BJ (cell line): ENCODE data around the gene GRAMD4. TPM values are rescaled to one million over a fixed set of nuclear protein-coding genes. Genes with fewer than 3 reads are reported as not detected.

Experiments used
- CTCF ChIA-PET: fragments of 350-600 bp; formaldehyde crosslinking; extraction: SDS; loops from one replicate; lab custom pipeline; 2021; ENCODE audit warnings: antibody characterized with exemption, inconsistent platforms; lab: Yijun Ruan, JAX
- POLR2A ChIA-PET: fragments of 300-600 bp; sonication (Branson Sonifier 250); formaldehyde crosslinking; extraction: SDS; loops from one replicate; lab custom pipeline; 2021; ENCODE audit warnings: antibody characterized with exemption; lab: Charles Lee
- DNase-seq: peaks from one replicate; pipeline ENCODE4 v3.0.0-alpha.2; 2011; ENCODE audit warnings: low read depth
- H3K27me3 ChIP-seq: 2 replicates; pipeline ENCODE4 v1.6.0; 2011; ENCODE audit warnings: low read length; ENCODE audit not compliant: control insufficient read depth, insufficient read depth
- H3K36me3 ChIP-seq: 2 replicates; pipeline ENCODE4 v1.5.1; 2011; ENCODE audit warnings: low read length; ENCODE audit not compliant: control insufficient read depth, insufficient read depth
- H3K4me3 ChIP-seq: 2 replicates; pipeline ENCODE4 v1.5.1; 2011; ENCODE audit warnings: low read depth, mild to moderate bottlenecking, control low read depth, low read length
- CTCF ChIP-seq: IDR thresholded peaks from 2 replicates; pipeline ENCODE4 v1.5.1; 2011; ENCODE audit warnings: low read depth, mild to moderate bottlenecking, control low read depth, inconsistent platforms, low read length, moderate library complexity; ENCODE audit not compliant: insufficient read depth
- polyA plus RNA-seq: library from polyadenylated mRNA; depleted of rRNA; stranded (reverse); fragments of >200 nt; gene quantifications from 2 replicates; pipeline ENCODE4 v1.2.3, GENCODE V29; 2011

The GRAMD4 gene
- polyA plus RNA-seq, 1 experiment, result 10.3 TPM

GRCh38 chr22:46691571-46691970, 71.4 kb downstream of the GRAMD4 start:
- Histone ChIP-seq H3K36me3 (peaks cover 43% of the 10 kb centered on the region), H3K27me3 (no peaks in the 10 kb centered on the region), H3K4me3 (no peak overlapping the region)
- no peak for TF ChIP-seq CTCF
- ChIA-PET CTCF (interaction anchor here (0.6 kb wide), 1 partner anchor 1063 kb away, joined by 3 read pairs; no protein-coding TSS in a partner anchor), POLR2A (no interaction called here)
- no peak for DNase-seq

- POLR2A ChIA-PET, result no interaction called here
These were observed 73.6 kb downstream of the GRAMD4 start for GRCh38 chr22:46693634-46694415.

GRCh38 chr22:46694416-46695170, 74.4 kb downstream of the GRAMD4 start:
- TF ChIP-seq CTCF, result no peak
- no peak for DNase-seq
- Histone ChIP-seq H3K36me3 (peaks cover 45% of the 10 kb centered on the region), H3K27me3 (no peaks in the 10 kb centered on the region), H3K4me3 (no peak overlapping the region)
- POLR2A ChIA-PET, result no interaction called here
- CTCF ChIA-PET, result no interaction called here

More at GRCh38 chr22:46693634-46694415, 73.6 kb downstream of the GRAMD4 start:
- no peaks in the 10 kb centered on the region for H3K27me3 ChIP-seq
- DNase-seq, result no peak
- H3K4me3 ChIP-seq, result no peak overlapping the region
- peaks cover 43% of the 10 kb centered on the region for H3K36me3 ChIP-seq
- CTCF ChIA-PET, result no interaction called here
- no peak for TF ChIP-seq CTCF

GRCh38 chr22:46695346-46696228, 75.4 kb downstream of the GRAMD4 start:
- POLR2A ChIA-PET, result no interaction called here
- CTCF ChIA-PET, result no interaction called here
- Histone ChIP-seq H3K4me3 (no peak overlapping the region), H3K36me3 (peaks cover 41% of the 10 kb centered on the region), H3K27me3 (no peaks in the 10 kb centered on the region)
- no peak for TF ChIP-seq CTCF
- DNase-seq, result no peak

- DNase-seq, result no peak
- no peaks in the 10 kb centered on the region for H3K27me3 ChIP-seq
- ChIA-PET POLR2A (no interaction called here), CTCF (no interaction called here)
- peaks cover 44% of the 10 kb centered on the region for H3K36me3 ChIP-seq
- TF ChIP-seq CTCF, result no peak
- H3K4me3 ChIP-seq, result no peak overlapping the region
These were observed 76.0 kb downstream of the GRAMD4 start for GRCh38 chr22:46696229-46696518.
